Breast epithelium (tissue), 3 donors: ENCODE results near the gene PALLD.

Experiments
- CTCF ChIP-seq, 3 donors: fragments of 450-650 bp; IDR thresholded peaks; one replicate each; pipeline ENCODE4 v1.5.1; 2016 to 2017; ENCODE audit warnings: antibody characterized with exemption in 3 of 3, mild to moderate bottlenecking in 3 of 3, moderate library complexity in 3 of 3
- POLR2A ChIP-seq: fragments of 450-650 bp; IDR thresholded peaks from one replicate; pipeline ENCODE4 v1.6.1; 2016; ENCODE audit warnings: antibody characterized with exemption, mild to moderate bottlenecking, moderate library complexity

GRCh38 chr4:168647646-168648375 is 151.0 kb downstream of the PALLD start:
- no peak for TF ChIP-seq CTCF (IDR thresholded peaks at IDR 0.05)
- TF ChIP-seq POLR2A = no peak
